ENCODE data around the gene ASB1.

Gene ASB1

GRCh38 chr2:238494573-238494961 is 67.8 kb downstream of the ASB1 start:
- no peak for DNase-seq (ENCODE audit: low read depth)

GRCh38 chr2:238495422-238495821 is 68.7 kb downstream of the ASB1 start:
- DNase-seq (ENCODE audit: low read depth): no peak

GRCh38 chr2:238496756-238497609 is 70.3 kb downstream of the ASB1 start:
- no peak for DNase-seq (ENCODE audit: low read depth)

DNA sequence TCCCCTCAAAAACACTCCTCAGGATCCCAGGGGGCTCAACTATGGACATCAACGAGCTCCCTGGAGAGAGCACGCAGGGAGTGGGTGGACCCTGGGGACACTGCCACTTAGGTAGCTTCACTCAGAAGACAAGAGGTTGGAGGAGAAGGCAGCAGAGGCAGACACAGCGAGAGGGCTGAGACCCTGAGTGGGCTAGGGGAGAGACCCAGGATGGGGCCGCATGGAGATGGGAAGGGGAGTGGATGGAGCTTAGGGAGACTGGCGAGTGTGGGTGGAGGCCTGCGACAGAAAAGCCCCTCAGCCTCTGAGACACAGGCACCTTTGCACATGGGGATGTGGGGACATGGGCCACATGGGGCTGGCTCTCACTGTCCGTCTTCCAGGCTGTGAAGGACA is 70.9 kb downstream of the ASB1 start:
- DNase-seq (ENCODE audit: low read depth): no peak

DNA sequence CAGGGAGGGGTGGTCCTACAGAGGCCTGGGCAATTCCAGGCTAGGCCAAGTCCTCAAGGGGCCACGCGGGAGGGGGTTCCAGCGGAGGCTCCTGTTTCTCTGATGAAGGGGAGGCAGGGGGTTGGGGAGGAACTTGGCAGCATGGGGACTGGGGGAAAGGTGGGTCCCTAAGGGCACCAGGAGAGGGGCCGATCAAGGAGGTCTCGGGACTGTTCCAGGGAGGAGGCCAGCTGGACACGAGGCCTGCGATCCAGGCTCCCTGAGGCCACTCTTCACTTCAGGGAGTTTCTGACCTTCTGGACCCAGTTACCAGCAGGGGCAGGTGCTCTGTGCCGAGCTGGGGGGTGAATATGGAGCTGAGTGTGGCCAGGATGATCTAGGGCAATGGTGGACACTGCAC is 71.5 kb downstream of the ASB1 start:
- DNase-seq (ENCODE audit: low read depth): no peak

DNA sequence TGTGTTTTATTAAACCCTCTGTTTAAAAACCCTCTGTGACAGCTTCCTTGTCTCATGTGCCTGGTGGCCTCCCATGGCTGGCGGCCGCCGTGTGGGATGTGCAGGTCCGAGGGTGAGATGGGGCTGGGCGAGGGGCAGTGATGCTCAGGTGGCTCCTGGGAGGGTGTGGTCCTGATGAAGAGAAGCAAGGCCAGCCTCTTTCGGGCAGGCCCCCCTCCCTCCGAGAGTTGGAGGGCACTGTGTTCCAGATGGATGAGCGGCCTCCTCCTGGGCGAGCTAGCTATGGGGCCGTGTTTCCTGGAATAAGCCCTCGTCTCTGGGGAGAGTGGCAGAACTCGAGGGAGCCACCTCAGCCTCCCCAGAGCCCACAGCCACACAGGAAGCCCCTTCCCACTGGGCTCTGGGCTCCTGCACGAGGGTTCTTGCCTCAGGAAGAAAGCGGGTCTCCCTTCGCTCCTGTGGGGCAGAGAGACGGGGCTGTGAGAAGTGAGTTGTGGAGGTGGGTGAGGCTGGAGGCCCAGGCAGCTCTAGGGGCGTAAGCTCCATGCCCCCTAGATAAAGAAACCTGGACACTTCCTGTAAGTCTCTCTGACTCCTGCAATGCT is 72.1 kb downstream of the ASB1 start:
- no peak for DNase-seq (ENCODE audit: low read depth)

- DNase-seq (ENCODE audit: low read depth): no peak
Observed at GRCh38 chr2:238499731-238500580, 73.2 kb downstream of the ASB1 start.

DNA sequence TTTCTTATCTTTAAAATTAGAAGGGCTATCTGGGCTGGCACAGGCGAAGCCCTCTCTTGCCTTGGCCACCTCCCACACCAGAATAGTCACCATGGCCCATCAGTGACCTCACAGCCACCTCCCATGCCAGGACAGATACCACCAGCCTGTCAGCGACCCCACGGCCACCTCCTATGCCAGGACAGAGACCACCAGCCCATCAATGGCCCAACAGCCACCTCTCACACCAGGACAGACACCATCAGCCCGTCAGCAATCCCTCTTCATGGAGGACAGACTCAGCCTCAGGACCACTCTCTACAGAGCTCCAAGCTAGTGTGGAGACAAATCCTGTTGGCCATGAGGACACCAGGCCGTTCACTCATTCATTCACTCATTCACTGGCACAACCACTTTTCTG is 74.6 kb downstream of the ASB1 start:
- no peak for DNase-seq (ENCODE audit: low read depth)
